ENCODE data around the gene TMEM18. TPM values are rescaled to one million over a fixed set of nuclear protein-coding genes. Genes with fewer than 3 reads are reported as not detected.

TMEM18 gene
- total RNA-seq, 1 experiment from 2014 or later = 33.5 TPM

DNA sequence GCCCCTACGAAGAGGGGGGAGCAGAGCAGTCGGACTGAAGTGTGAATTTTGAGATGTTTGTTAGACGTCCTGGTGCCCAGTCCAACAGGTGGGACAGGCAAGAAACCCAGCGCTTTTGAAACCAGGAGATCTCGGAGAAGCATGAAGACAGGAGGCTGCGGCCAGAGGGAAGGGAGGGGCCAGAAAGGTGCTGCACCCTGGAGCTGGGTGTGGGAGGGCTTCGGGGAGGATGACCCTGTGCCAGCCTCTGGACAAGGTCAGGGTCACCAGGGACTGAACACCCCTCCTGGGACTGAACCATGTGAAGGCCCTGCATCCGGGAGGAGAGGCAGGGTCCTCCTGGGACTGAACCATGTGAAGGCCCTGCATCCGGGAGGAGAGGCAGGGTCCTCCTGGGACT lies 6.1 kb downstream of the TMEM18 start:
- peaks cover 2% of the 10 kb centered on the region in 2 experiments; a peak in 2 of 4 replicates for H3K9me3 ChIP-seq (ENCODE audit: control insufficient read depth in 1 of 2, insufficient read depth in 1 of 2, low read depth in 1 of 2, low read length in 2 of 2)
- no peaks in the 10 kb centered on the region for H3K9me2 ChIP-seq (ENCODE audit: insufficient read depth)
- peaks cover 36% of the 10 kb centered on the region for H3K79me2 ChIP-seq (ENCODE audit: insufficient read depth, low read length)
- peaks cover 19 to 53% of the 10 kb centered on the region in 2 experiments for H3K36me3 ChIP-seq (ENCODE audit: control insufficient read depth in 1 of 2, insufficient read depth in 2 of 2, low read length in 2 of 2)
- H3K27ac ChIP-seq (ENCODE audit: low read depth, low read length) = no peak overlapping the region
- CTCF ChIA-PET = no interaction called here
- no peak for TF ChIP-seq SRF (IDR thresholded peaks at IDR 0.05; ENCODE audit: low read depth)
- TF ChIP-seq FOSL1 (IDR thresholded peaks at IDR 0.05; ENCODE audit: low read depth) = no peak
- no peak for TF ChIP-seq ZNF274 (IDR thresholded peaks at IDR 0.05; ENCODE audit: low read depth, low read length)
- no peak for TF ChIP-seq POLR2AphosphoS5 (IDR thresholded peaks at IDR 0.05; ENCODE audit: low read depth, low read length)
- TF ChIP-seq, protein P1, sequence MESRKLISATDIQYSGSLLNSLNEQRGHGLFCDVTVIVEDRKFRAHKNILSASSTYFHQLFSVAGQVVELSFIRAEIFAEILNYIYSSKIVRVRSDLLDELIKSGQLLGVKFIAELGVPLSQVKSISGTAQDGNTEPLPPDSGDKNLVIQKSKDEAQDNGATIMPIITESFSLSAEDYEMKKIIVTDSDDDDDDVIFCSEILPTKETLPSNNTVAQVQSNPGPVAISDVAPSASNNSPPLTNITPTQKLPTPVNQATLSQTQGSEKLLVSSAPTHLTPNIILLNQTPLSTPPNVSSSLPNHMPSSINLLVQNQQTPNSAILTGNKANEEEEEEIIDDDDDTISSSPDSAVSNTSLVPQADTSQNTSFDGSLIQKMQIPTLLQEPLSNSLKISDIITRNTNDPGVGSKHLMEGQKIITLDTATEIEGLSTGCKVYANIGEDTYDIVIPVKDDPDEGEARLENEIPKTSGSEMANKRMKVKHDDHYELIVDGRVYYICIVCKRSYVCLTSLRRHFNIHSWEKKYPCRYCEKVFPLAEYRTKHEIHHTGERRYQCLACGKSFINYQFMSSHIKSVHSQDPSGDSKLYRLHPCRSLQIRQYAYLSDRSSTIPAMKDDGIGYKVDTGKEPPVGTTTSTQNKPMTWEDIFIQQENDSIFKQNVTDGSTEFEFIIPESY (IDR thresholded peaks at IDR 0.05; ENCODE audit: extremely low read depth, insufficient replicate concordance, low read length) = no peak
- TF ChIP-seq EZH2 (IDR thresholded peaks at IDR 0.05) = no peak
- TF ChIP-seq, protein P2, sequence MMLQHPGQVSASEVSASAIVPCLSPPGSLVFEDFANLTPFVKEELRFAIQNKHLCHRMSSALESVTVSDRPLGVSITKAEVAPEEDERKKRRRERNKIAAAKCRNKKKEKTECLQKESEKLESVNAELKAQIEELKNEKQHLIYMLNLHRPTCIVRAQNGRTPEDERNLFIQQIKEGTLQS (IDR thresholded peaks at IDR 0.05) = no peak
- no peak for TF ChIP-seq CBX3 (IDR thresholded peaks at IDR 0.05; ENCODE audit: low read depth)
- no peak for TF ChIP-seq SP1 (IDR thresholded peaks at IDR 0.05; ENCODE audit: low read depth)
- TF ChIP-seq TCF7L2 (IDR thresholded peaks at IDR 0.05; ENCODE audit: borderline replicate concordance, extremely low read depth, insufficient read depth, insufficient read length) = no peak
- no peak for TF ChIP-seq YY1 (IDR thresholded peaks at IDR 0.05; ENCODE audit: extremely low read depth, insufficient replicate concordance, low read depth, low read length)
- no TSS peak for BruUV-seq (replicated peaks)
- H3K27me3 ChIP-seq (ENCODE audit: insufficient read depth, low read length) = no peaks in the 10 kb centered on the region
- no peak for ATAC-seq
- no peak for DNase-seq (ENCODE audit: low read depth, low spot score)
- H3K4me3 ChIP-seq (replicated peaks in 1 of 2; ENCODE audit: low read depth in 1 of 2, low read length in 2 of 2) = no peak overlapping the region
- intact Hi-C loops (cut with micrococcal nuclease) = no loop called here
- POLR2A ChIA-PET = no interaction called here
- H3K9ac ChIP-seq (ENCODE audit: low read length) = no peak overlapping the region
- no peak overlapping the region for H3K4me2 ChIP-seq (ENCODE audit: low read length)
- no peaks in the 10 kb centered on the region for H4K20me1 ChIP-seq (ENCODE audit: insufficient read depth)
- RAD21 ChIA-PET (ENCODE audit: low non-redundant PET in 1 of 2, low total read pairs in 2 of 2, uncharacterized antibody in 2 of 2, unreplicated experiment in 2 of 2) = no interaction called here
- H2AFZ ChIP-seq (ENCODE audit: low read depth, low read length, poor library complexity, severe bottlenecking) = no peak overlapping the region
- H3K4me1 ChIP-seq (ENCODE audit: control insufficient read depth in 1 of 2, insufficient read depth in 2 of 2, low read length in 2 of 2) = peaks cover 5 to 7% of the 10 kb centered on the region in 2 experiments; a peak in 3 of 4 replicates

Measured in HCT116 (cell line).